ENCODE results near the gene UQCC5. TPM values are rescaled to one million over a fixed set of nuclear protein-coding genes. Genes with fewer than 3 reads are reported as not detected.

Gene UQCC5
- polyA plus RNA-seq, 1 of the 3 experiments (the other 2 are of a cell fraction) = 124 TPM

DNA sequence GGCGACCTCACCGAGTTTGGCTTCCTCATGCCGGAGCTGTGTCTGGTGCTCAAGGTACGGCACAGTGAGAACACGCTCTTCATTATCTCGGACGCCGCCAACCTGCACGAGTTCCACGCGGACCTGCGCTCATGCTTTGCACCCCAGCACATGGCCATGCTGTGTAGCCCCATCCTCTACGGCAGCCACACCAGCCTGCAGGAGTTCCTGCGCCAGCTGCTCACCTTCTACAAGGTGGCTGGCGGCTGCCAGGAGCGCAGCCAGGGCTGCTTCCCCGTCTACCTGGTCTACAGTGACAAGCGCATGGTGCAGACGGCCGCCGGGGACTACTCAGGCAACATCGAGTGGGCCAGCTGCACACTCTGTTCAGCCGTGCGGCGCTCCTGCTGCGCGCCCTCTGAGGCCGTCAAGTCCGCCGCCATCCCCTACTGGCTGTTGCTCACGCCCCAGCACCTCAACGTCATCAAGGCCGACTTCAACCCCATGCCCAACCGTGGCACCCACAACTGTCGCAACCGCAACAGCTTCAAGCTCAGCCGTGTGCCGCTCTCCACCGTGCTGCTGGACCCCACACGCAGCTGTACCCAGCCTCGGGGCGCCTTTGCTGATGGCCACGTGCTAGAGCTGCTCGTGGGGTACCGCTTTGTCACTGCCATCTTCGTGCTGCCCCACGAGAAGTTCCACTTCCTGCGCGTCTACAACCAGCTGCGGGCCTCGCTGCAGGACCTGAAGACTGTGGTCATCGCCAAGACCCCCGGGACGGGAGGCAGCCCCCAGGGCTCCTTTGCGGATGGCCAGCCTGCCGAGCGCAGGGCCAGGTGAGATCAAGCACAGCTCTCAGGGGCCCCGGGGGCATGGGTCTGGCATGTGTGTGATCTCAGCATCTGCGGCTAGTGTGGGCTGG lies 48.4 kb upstream of the UQCC5 start:
- ChIA-PET CTCF (interaction anchor here (4.6 kb wide), 1 partner anchor 16 kb away, joined by 24 read pairs; no protein-coding TSS in a partner anchor), POLR2A (interaction anchor here (2.3 kb wide), 1 partner anchor 8 kb away, joined by 8 read pairs; no protein-coding TSS in a partner anchor)
- Histone ChIP-seq H3K4me2 (no peak overlapping the region), H3K27ac (ENCODE audit: low read depth in 2 of 2, low read length in 1 of 2) (no peak overlapping the region), H3K79me2 (ENCODE audit: insufficient read depth) (no peaks in the 10 kb centered on the region), H3K4me3 (ENCODE audit: low read depth in 2 of 2, low read length in 1 of 2) (no peak overlapping the region), H3K9me2 (no peaks in the 10 kb centered on the region), H3F3A (replicated peaks; ENCODE audit: insufficient read depth) (no peaks in the 10 kb centered on the region), H2AFZ (ENCODE audit: low read depth) (no peak overlapping the region), H3K36me3 (replicated peaks in 1 of 2; ENCODE audit: control insufficient read depth in 1 of 2, insufficient read depth in 2 of 2, low read length in 1 of 2) (peaks cover 14 to 61% of the 10 kb centered on the region in 2 experiments), H3K27me3 (ENCODE audit: insufficient read depth) (no peaks in the 10 kb centered on the region), H3K4me1 (ENCODE audit: control insufficient read depth in 1 of 2, insufficient read depth in 2 of 2, low read depth in 1 of 2, low read length in 1 of 2) (peaks cover 3 to 20% of the 10 kb centered on the region in 2 experiments; a peak in 2 of 4 replicates), H3K9ac (no peak overlapping the region), H3K9me3 (no peaks in the 10 kb centered on the region), H4K20me1 (ENCODE audit: insufficient read depth) (no peaks in the 10 kb centered on the region)
- no peak for DNase-seq
- TF ChIP-seq FOSL2 (IDR thresholded peaks at IDR 0.05; ENCODE audit: borderline replicate concordance, low read depth) = no peak
- TF ChIP-seq ELF1 (IDR thresholded peaks at IDR 0.05) = no peak
- TF ChIP-seq YY1 (IDR thresholded peaks at IDR 0.05; ENCODE audit: low read depth) = no peak
- TF ChIP-seq, protein P1, sequence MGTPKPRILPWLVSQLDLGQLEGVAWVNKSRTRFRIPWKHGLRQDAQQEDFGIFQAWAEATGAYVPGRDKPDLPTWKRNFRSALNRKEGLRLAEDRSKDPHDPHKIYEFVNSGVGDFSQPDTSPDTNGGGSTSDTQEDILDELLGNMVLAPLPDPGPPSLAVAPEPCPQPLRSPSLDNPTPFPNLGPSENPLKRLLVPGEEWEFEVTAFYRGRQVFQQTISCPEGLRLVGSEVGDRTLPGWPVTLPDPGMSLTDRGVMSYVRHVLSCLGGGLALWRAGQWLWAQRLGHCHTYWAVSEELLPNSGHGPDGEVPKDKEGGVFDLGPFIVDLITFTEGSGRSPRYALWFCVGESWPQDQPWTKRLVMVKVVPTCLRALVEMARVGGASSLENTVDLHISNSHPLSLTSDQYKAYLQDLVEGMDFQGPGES (IDR thresholded peaks at IDR 0.05; ENCODE audit: low read depth, low read length) = no peak
- TF ChIP-seq MXI1 (IDR thresholded peaks at IDR 0.05; ENCODE audit: low read depth, low read length) = no peak
- TF ChIP-seq, protein P2, sequence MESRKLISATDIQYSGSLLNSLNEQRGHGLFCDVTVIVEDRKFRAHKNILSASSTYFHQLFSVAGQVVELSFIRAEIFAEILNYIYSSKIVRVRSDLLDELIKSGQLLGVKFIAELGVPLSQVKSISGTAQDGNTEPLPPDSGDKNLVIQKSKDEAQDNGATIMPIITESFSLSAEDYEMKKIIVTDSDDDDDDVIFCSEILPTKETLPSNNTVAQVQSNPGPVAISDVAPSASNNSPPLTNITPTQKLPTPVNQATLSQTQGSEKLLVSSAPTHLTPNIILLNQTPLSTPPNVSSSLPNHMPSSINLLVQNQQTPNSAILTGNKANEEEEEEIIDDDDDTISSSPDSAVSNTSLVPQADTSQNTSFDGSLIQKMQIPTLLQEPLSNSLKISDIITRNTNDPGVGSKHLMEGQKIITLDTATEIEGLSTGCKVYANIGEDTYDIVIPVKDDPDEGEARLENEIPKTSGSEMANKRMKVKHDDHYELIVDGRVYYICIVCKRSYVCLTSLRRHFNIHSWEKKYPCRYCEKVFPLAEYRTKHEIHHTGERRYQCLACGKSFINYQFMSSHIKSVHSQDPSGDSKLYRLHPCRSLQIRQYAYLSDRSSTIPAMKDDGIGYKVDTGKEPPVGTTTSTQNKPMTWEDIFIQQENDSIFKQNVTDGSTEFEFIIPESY (IDR thresholded peaks at IDR 0.05; ENCODE audit: borderline replicate concordance, low read depth) = no peak
- TF ChIP-seq, protein P3, sequence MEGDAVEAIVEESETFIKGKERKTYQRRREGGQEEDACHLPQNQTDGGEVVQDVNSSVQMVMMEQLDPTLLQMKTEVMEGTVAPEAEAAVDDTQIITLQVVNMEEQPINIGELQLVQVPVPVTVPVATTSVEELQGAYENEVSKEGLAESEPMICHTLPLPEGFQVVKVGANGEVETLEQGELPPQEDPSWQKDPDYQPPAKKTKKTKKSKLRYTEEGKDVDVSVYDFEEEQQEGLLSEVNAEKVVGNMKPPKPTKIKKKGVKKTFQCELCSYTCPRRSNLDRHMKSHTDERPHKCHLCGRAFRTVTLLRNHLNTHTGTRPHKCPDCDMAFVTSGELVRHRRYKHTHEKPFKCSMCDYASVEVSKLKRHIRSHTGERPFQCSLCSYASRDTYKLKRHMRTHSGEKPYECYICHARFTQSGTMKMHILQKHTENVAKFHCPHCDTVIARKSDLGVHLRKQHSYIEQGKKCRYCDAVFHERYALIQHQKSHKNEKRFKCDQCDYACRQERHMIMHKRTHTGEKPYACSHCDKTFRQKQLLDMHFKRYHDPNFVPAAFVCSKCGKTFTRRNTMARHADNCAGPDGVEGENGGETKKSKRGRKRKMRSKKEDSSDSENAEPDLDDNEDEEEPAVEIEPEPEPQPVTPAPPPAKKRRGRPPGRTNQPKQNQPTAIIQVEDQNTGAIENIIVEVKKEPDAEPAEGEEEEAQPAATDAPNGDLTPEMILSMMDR (IDR thresholded peaks at IDR 0.05) = no peak
- no peak for TF ChIP-seq GATA2 (CRISPR knock-in tag; IDR thresholded peaks at IDR 0.05)
- no peak for TF ChIP-seq FOXJ3 (CRISPR knock-in tag; IDR thresholded peaks at IDR 0.05)
- no peak for TF ChIP-seq CHD2 (IDR thresholded peaks at IDR 0.05; ENCODE audit: low read length, partially characterized antibody)
- TF ChIP-seq TAF1 (IDR thresholded peaks at IDR 0.05; ENCODE audit: borderline replicate concordance, low read depth, low read length) = no peak
- TF ChIP-seq MEF2A (IDR thresholded peaks at IDR 0.05; ENCODE audit: borderline replicate concordance, low read depth) = no peak
- TF ChIP-seq SMC3 (IDR thresholded peaks at IDR 0.05; ENCODE audit: low read depth, low read length) = no peak
- TF ChIP-seq RFX5 (IDR thresholded peaks at IDR 0.05; ENCODE audit: low read length) = no peak
- TF ChIP-seq JUND (IDR thresholded peaks at IDR 0.05) = no peak
- 94% methylated on average over 48 of the region's 59 CpGs for WGBS (ENCODE audit: low lambda C conversion rate)

All from SK-N-SH (cell line).